ENCODE measurements around the gene ASCC2. TPM values are rescaled to one million over a fixed set of nuclear protein-coding genes. Genes with fewer than 3 reads are reported as not detected.
"Not testable (repeated sequence)": the region's sequence is repeated elsewhere in the genome, so short reads cannot be mapped to it uniquely, and the experiment has no call there.

The ASCC2 gene
- total RNA-seq, 6 experiments from 2014 or later = 41.2 to 56.1 (median 47.4) TPM

DNA sequence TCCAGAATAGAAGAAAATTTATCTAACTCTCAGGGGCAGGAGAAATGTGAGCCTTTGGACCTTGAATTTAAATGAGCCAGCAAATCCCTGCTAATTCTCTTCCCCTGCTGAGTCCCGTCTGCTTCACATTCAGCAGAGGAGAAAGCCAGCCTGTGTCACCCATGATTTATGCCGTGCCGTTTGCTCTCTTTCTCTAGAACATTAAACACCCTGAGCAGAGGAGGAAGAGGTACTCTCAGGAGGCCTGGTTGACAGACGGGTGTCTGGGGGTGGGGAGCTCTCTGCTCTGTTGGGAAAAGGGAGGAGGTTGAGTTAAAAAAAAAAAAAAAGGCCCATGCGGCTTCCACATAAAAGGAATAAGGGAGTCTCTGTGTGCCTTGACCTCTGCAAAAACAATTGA, 33.6 kb upstream of the ASCC2 start:
- WGBS (ENCODE audit: insufficient coverage, low coverage, low lambda C conversion rate, missing lambda C conversion rate) = 68% methylated on average over 3 of the region's 5 CpGs
- H3K9me3 ChIP-seq = no peaks in the 10 kb centered on the region
- ATAC-seq = no peak

DNA sequence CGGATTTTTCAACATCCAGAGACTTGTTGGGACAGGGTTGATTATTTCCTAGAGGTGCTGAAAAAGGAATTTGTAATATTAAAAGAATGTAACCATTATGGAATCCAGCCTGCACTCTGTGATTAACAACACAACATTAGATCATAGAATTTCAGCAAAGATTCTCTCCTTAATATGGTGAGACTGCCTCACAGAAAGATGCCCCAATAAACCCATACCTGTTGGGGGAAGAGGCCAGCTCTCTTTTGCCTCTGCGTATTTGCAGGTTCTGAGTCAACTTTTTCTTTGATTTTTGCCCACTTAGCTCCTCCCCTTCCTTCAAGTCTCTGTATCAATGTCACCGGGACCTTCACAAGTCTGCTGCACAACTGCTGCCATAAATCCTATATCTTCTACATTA, 32.5 kb upstream of the ASCC2 start:
- TF ChIP-seq POLR2A (IDR thresholded peaks at IDR 0.05) = no peak
- TF ChIP-seq, protein P1, sequence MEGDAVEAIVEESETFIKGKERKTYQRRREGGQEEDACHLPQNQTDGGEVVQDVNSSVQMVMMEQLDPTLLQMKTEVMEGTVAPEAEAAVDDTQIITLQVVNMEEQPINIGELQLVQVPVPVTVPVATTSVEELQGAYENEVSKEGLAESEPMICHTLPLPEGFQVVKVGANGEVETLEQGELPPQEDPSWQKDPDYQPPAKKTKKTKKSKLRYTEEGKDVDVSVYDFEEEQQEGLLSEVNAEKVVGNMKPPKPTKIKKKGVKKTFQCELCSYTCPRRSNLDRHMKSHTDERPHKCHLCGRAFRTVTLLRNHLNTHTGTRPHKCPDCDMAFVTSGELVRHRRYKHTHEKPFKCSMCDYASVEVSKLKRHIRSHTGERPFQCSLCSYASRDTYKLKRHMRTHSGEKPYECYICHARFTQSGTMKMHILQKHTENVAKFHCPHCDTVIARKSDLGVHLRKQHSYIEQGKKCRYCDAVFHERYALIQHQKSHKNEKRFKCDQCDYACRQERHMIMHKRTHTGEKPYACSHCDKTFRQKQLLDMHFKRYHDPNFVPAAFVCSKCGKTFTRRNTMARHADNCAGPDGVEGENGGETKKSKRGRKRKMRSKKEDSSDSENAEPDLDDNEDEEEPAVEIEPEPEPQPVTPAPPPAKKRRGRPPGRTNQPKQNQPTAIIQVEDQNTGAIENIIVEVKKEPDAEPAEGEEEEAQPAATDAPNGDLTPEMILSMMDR (IDR thresholded peaks at IDR 0.05) = no peak
- H3K4me1 ChIP-seq = no peaks in the 10 kb centered on the region
- WGBS (ENCODE audit: insufficient coverage, low coverage, low lambda C conversion rate, missing lambda C conversion rate) = 39% methylated on average over 3 of the region's 3 CpGs
- no peaks in the 10 kb centered on the region for H3K27me3 ChIP-seq
- ATAC-seq (no peak), DNase-seq (no peak)
- no peak overlapping the region for H3K4me3 ChIP-seq
- H3K27ac ChIP-seq = no peak overlapping the region
- intact Hi-C loops (cut with DNase I) = no loop called here
- no peaks in the 10 kb centered on the region for H3K36me3 ChIP-seq
- H3K9me3 ChIP-seq = no peaks in the 10 kb centered on the region

More for the DNA sequence above, 33.6 kb upstream of the ASCC2 start:
- Histone ChIP-seq H3K27me3 (no peaks in the 10 kb centered on the region), H3K4me3 (no peak overlapping the region), H3K36me3 (no peaks in the 10 kb centered on the region), H3K4me1 (no peaks in the 10 kb centered on the region), H3K27ac (no peak overlapping the region)
- TF ChIP-seq, protein P1 (IDR thresholded peaks at IDR 0.05) = no peak
- DNase-seq = peak in 1 of 3 donors; percentile 29
- intact Hi-C loops (cut with DNase I) = no loop called here

GRCh38 chr22:29867851-29868250, 29.8 kb upstream of the ASCC2 start:
- TF ChIP-seq, protein P1 (IDR thresholded peaks at IDR 0.05) = no peak
- no peak for TF ChIP-seq POLR2A (IDR thresholded peaks at IDR 0.05)
- DNase-seq (no peak), ATAC-seq (no peak)
- no peaks in the 10 kb centered on the region for H3K4me1 ChIP-seq
- no peaks in the 10 kb centered on the region for H3K27me3 ChIP-seq
- WGBS (ENCODE audit: insufficient coverage, low coverage, low lambda C conversion rate, missing lambda C conversion rate) = 83% methylated on average over 3 of the region's 3 CpGs
- H3K27ac ChIP-seq = no peak overlapping the region
- H3K36me3 ChIP-seq = no peaks in the 10 kb centered on the region
- no peak overlapping the region for H3K4me3 ChIP-seq
- no peaks in the 10 kb centered on the region for H3K9me3 ChIP-seq
- intact Hi-C loops (cut with DNase I) = no loop called here

DNA sequence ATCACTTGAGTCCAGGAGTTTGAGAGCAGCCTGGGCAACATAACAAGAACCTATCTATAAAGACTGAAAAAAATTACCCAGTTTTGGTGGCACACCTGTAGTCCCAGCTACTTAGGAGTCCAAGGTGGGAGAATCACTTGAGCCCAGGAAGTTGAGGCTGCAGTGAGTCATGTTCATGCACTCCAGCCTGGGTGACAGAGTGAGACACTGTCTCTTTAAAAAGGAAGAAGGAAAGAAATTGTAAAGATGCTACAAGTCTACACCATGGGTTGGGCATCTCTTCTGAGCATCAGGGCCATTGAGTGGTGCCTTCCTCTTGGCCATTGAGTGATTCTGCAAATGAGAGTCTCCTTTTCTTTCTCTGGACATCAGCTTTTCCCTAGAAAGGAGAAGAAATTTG, 29.2 kb upstream of the ASCC2 start:
- DNase-seq (no peak), ATAC-seq (no peak)
- no peak overlapping the region for H3K4me3 ChIP-seq
- no peak overlapping the region for H3K27ac ChIP-seq
- H3K36me3 ChIP-seq = no peaks in the 10 kb centered on the region
- TF ChIP-seq, protein P1 (IDR thresholded peaks at IDR 0.05) = no peak
- TF ChIP-seq POLR2A (IDR thresholded peaks at IDR 0.05) = no peak
- no peaks in the 10 kb centered on the region for H3K27me3 ChIP-seq
- intact Hi-C loops (cut with DNase I) = no loop called here
- H3K4me1 ChIP-seq = no peaks in the 10 kb centered on the region
- H3K9me3 ChIP-seq = no peaks in the 10 kb centered on the region

DNA sequence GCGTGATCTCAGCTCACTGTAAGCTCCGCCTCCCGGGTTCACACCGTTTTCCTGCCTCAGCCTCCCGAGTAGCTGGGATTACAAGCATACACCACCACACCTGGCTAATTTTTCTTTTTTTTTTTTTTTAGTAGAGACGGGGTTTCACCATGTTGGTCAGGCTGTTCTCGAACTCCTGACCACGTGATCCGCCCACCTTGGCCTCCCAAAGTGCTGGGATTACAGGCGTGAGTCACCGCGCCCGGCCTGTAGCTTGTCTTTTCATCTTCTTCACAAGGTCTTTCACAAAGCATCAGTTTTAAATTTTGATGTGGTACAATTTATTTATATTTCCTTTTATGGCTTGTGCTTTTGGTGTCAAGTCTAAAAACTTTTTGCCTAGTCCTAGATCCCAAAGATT, 27.5 kb upstream of the ASCC2 start:
- WGBS (ENCODE audit: insufficient coverage, low coverage, low lambda C conversion rate, missing lambda C conversion rate) = 93% methylated on average over 4 of the region's 13 CpGs
- H3K4me3 ChIP-seq; H3K9me3 ChIP-seq; H3K27me3 ChIP-seq; H3K36me3 ChIP-seq; H3K27ac ChIP-seq; intact Hi-C loops (cut with DNase I); DNase-seq; H3K4me1 ChIP-seq; ATAC-seq: not testable (repeated sequence)
